ENCODE measurements around the gene CSMD2.

- no peak for TF ChIP-seq CTCF (IDR thresholded peaks at IDR 0.05)
- no peak for TF ChIP-seq POLR2AphosphoS5 (IDR thresholded peaks at IDR 0.05)
- TF ChIP-seq POLR2A (IDR thresholded peaks at IDR 0.05) = no peak
- no peak for TF ChIP-seq EP300 (IDR thresholded peaks at IDR 0.05; ENCODE audit: low read depth)
These were observed 111.4 kb downstream of the CSMD2 start for GRCh38 chr1:34053660-34054059.

Data from transverse colon (tissue), 4 donors.